Measurements from ENCODE around the gene ING5.

- TF ChIP-seq POLR2A (IDR thresholded peaks at IDR 0.05) (no peak), CTCF (IDR thresholded peaks at IDR 0.05 in 4 of 5, conservative IDR thresholded peaks at IDR 0.05 in 1 of 5) (no peak)
Observed at GRCh38 chr2:241652142-241652541, 49.7 kb upstream of the ING5 start.

Measured in gastrocnemius medialis (tissue), 4 donors.